Thyroid gland (tissue), 4 donors: Measurements from ENCODE around the gene ZNF780B. TPM values are rescaled to one million over a fixed set of nuclear protein-coding genes. Genes with fewer than 3 reads are reported as not detected.

Experiments
- DNase-seq, 2 donors: peaks; one replicate each; pipeline ENCODE4 v3.0.0-alpha.2; 2019
- H3K27ac ChIP-seq, 3 donors: fragments of 200-600 bp; sonication (generic); 1 replicate in 2 of 3; 2 replicates in 1 of 3; pipeline ENCODE4 v1.5.1; 2016 to 2019; ENCODE audit warnings: mild to moderate bottlenecking in 1 of 3, moderate library complexity in 1 of 3
- H3K27me3 ChIP-seq: fragments of 200-600 bp; sonication (generic); one replicate; pipeline ENCODE4 v1.5.1; 2019
- H3K36me3 ChIP-seq, 2 donors: fragments of 200-600 bp; sonication (generic); one replicate each; pipeline ENCODE4 v1.5.1; 2016 to 2019
- H3K4me1 ChIP-seq, 2 donors: fragments of 200-600 bp; sonication (generic); one replicate each; pipeline ENCODE4 v1.5.1; 2017 to 2019
- H3K4me3 ChIP-seq, 3 donors: fragments of 200-600 bp; sonication (generic); replicated peaks in 1 of 3; 1 replicate in 2 of 3; 2 replicates in 1 of 3; pipeline ENCODE4 v1.5.1; 2016; ENCODE audit warnings: mild to moderate bottlenecking in 1 of 3
- H3K9me3 ChIP-seq: fragments of 200-600 bp; sonication (generic); one replicate; pipeline ENCODE4 v1.5.1; 2017
- POLR2A ChIP-seq, 2 donors: fragments of 450-650 bp; IDR thresholded peaks; one replicate each; pipeline ENCODE4 v1.6.1; 2017; ENCODE audit warnings: antibody characterized with exemption in 2 of 2, mild to moderate bottlenecking in 2 of 2, moderate library complexity in 1 of 2
- WGBS, 2 donors: methylation state at CpG; one replicate each; pipeline ENCODE4 v1.1.5; 2017; 5-methylcytosine and 5-hydroxymethylcytosine counted together
- intact Hi-C: fragments of 100-400 bp; cut with DNase I; formaldehyde crosslinking; loops from one replicate; pipeline ENCODE4 v1.15.1; 2023
- total RNA-seq, 4 donors: library from RNA; depleted of rRNA; stranded (reverse); fragments of >200 nt; gene quantifications; one replicate each; pipeline ENCODE4 v1.2.3, GENCODE V29; 2016
- TF ChIP-seq, protein P1 (sequence below), 6 experiments: fragments of 200-600 bp in 3 of 6; fragments of 450-650 bp in 3 of 6; sonication (generic) in 3 of 6; IDR thresholded peaks; one replicate each; pipeline ENCODE4 v1.5.1; 2016 to 2019; ENCODE audit warnings: antibody characterized with exemption in 6 of 6, mild to moderate bottlenecking in 2 of 6, inconsistent platforms in 1 of 6, moderate library complexity in 1 of 6

Gene ZNF780B
- total RNA-seq, 4 donors from 2014 or later, result 22.3 to 44.6 (median 30.9) TPM

- intact Hi-C loops, result no loop called here
- no peak for DNase-seq
- Histone ChIP-seq H3K9me3 (no peaks in the 10 kb centered on the region), H3K27ac (no peak overlapping the region), H3K27me3 (no peaks in the 10 kb centered on the region), H3K4me1 (peaks cover 5 to 13% of the 10 kb centered on the region in 2 donors), H3K36me3 (no peaks in the 10 kb centered on the region), H3K4me3 (no peak overlapping the region)
- TF ChIP-seq, protein P1, sequence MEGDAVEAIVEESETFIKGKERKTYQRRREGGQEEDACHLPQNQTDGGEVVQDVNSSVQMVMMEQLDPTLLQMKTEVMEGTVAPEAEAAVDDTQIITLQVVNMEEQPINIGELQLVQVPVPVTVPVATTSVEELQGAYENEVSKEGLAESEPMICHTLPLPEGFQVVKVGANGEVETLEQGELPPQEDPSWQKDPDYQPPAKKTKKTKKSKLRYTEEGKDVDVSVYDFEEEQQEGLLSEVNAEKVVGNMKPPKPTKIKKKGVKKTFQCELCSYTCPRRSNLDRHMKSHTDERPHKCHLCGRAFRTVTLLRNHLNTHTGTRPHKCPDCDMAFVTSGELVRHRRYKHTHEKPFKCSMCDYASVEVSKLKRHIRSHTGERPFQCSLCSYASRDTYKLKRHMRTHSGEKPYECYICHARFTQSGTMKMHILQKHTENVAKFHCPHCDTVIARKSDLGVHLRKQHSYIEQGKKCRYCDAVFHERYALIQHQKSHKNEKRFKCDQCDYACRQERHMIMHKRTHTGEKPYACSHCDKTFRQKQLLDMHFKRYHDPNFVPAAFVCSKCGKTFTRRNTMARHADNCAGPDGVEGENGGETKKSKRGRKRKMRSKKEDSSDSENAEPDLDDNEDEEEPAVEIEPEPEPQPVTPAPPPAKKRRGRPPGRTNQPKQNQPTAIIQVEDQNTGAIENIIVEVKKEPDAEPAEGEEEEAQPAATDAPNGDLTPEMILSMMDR (IDR thresholded peaks at IDR 0.05), result no peak
- no peak for TF ChIP-seq POLR2A (IDR thresholded peaks at IDR 0.05)
- WGBS, 2 donors, result 91 to 96% methylated on average over 1 of the region's 1 CpG
Observed at GRCh38 chr19:40059624-40060023, 3.6 kb upstream of the ZNF780B start.

DNA sequence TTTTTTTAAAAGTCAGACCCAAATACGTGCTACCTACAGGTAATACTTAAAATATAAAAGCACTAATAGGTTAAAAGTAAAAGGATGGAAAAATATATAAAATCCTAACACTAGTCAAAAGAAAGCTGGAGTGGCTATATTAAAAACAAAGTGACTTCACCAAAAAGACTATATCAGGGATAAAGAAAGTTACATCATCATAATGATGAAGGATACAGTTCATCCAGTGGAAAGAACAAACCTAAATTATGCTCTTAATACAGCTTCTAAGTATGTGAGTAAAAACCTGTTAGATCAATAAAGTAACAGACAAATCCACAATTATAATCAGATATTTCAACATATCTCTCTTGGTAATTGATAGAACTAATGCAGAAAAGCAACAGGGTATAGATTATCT is 1.1 kb upstream of the ZNF780B start:
- no peak for DNase-seq
- H3K36me3 ChIP-seq, result no peaks in the 10 kb centered on the region
- peaks cover 6 to 16% of the 10 kb centered on the region in 2 donors for H3K4me1 ChIP-seq
- no peak overlapping the region for H3K27ac ChIP-seq
- no peak overlapping the region for H3K4me3 ChIP-seq
- TF ChIP-seq POLR2A (IDR thresholded peaks at IDR 0.05), result no peak
- TF ChIP-seq, protein P1 (IDR thresholded peaks at IDR 0.05), result no peak
- no peaks in the 10 kb centered on the region for H3K9me3 ChIP-seq
- WGBS, 2 donors, result 66 to 84% methylated on average over 1 of the region's 1 CpG
- intact Hi-C loops, result no loop called here
- H3K27me3 ChIP-seq, result no peaks in the 10 kb centered on the region

- no peak for DNase-seq
- no peaks in the 10 kb centered on the region for H3K36me3 ChIP-seq
- H3K27ac ChIP-seq, result peak overlapping the region in 2 of 3 donors; percentile 27 to 45
- no peak for TF ChIP-seq POLR2A (IDR thresholded peaks at IDR 0.05)
- TF ChIP-seq, protein P1 (IDR thresholded peaks at IDR 0.05), result no peak
- peaks cover 6 to 16% of the 10 kb centered on the region in 2 donors for H3K4me1 ChIP-seq
- WGBS, 2 donors, result 7% methylated on average over 7 of the region's 7 CpGs
- no peaks in the 10 kb centered on the region for H3K9me3 ChIP-seq
- H3K4me3 ChIP-seq, result peak overlapping the region; percentile 9 to 78 (median 69)
- intact Hi-C loops, result no loop called here
- no peaks in the 10 kb centered on the region for H3K27me3 ChIP-seq
Observed at GRCh38 chr19:40056505-40056904, 474 bp upstream of the ZNF780B start.

- WGBS, 2 donors, result 40% methylated on average over 10 of the region's 10 CpGs
- H3K27ac ChIP-seq, result no peak overlapping the region
- no peak for DNase-seq
Observed at GRCh38 chr19:40055049-40055448, 982 bp downstream of the ZNF780B start.

GRCh38 chr19:40054632-40055031 is 1.4 kb downstream of the ZNF780B start:
- Histone ChIP-seq H3K27ac (no peak overlapping the region), H3K9me3 (no peaks in the 10 kb centered on the region), H3K4me1 (peaks cover 6 to 16% of the 10 kb centered on the region in 2 donors), H3K4me3 (peak overlapping the region in 1 of 3 donors; percentile 69), H3K27me3 (no peaks in the 10 kb centered on the region), H3K36me3 (no peaks in the 10 kb centered on the region)
- no peak for DNase-seq
- TF ChIP-seq POLR2A (IDR thresholded peaks at IDR 0.05), result no peak
- TF ChIP-seq, protein P1 (IDR thresholded peaks at IDR 0.05), result no peak
- WGBS, 2 donors, result 88 to 90% methylated on average over 9 of the region's 9 CpGs
- intact Hi-C loops, result no loop called here

More at GRCh38 chr19:40055049-40055448, 982 bp downstream of the ZNF780B start:
- Histone ChIP-seq H3K27me3 (no peaks in the 10 kb centered on the region), H3K36me3 (no peaks in the 10 kb centered on the region), H3K4me3 (peak overlapping the region in 2 of 3 donors; percentile 9 to 69), H3K9me3 (no peaks in the 10 kb centered on the region), H3K4me1 (peaks cover 6 to 16% of the 10 kb centered on the region in 2 donors)
- intact Hi-C loops, result no loop called here
- TF ChIP-seq, protein P1 (IDR thresholded peaks at IDR 0.05), result no peak
